HuH-7.5 (cell line): ENCODE results near the gene GOPC.

ENCODE experiments used
- DNase-seq: peaks from one replicate; pipeline ENCODE4 v3.0.0; 2011; ENCODE audit warnings: low spot score

The GOPC gene

DNA sequence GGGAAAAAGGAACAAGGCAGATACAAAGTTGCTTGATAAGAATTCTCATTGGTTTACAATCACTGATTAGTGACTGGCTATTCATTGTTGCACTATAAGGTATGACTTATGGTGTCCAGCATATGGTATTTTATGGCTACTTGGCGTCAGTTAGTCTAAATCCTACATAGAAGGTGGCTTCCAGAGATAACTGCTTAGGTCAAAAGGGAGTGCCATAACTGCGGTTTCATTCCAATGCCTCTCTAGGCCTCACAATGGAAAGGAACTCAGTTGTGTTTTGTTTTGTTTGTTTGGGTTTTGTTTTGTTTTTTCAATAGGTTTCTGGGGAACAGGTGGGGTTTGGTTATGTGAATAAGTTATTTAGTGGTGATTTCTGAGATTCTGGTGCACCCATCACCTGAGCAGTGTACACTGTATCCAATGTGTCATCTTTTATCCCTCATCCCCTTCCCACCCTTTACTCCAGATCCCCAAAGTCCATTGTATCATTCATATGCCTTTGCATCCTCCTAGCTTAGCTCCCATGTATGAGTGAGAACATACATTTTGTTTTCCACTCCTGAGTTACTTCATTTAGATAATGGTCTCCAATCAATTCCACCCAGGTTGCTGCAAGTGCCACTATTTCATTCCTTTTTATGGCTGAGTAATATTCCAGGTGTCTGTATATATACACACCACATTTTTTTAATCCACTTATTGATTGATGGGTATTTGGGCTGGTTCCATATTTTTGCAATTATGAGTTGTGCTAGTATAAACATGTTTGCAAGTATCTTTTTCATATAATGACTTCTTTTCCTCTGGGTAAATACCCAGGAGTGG is 7.0 kb downstream of the GOPC start:
- DNase-seq = no peak

DNA sequence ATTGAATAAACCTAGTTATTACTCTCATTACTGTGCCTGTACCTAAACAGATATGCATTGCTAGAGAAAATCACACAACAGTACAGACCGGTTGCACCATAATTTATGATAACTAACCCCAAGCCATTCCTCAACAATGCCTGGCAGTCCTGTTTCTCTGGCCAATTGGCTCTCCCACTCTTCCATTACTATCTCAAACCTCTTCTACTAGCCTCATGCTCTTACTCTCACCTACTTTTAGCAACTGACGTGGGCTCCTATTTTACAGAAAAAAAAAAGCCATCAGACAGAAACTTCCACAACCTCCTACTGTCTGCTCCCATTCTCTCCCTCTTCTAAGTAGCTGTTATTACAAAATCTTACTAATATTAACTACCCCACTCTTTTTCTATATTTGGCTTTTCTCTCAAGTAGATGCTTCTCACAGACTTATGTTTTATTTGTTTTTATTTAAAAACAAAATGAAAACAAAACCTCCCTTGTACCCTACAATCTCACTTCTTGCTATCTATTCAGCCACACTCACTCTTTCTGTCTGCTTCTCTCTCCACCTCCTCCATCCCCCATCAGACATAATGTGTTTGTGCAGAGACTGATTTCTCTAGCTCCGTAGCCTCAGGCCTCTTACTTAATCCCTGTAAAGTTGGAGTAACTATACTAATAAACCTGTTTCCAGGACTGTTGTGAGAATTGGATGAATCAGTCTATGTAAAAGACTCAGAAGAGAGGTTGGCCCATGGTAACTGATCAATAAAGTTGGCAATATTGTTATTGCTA is 9.1 kb downstream of the GOPC start:
- DNase-seq = no peak

DNA sequence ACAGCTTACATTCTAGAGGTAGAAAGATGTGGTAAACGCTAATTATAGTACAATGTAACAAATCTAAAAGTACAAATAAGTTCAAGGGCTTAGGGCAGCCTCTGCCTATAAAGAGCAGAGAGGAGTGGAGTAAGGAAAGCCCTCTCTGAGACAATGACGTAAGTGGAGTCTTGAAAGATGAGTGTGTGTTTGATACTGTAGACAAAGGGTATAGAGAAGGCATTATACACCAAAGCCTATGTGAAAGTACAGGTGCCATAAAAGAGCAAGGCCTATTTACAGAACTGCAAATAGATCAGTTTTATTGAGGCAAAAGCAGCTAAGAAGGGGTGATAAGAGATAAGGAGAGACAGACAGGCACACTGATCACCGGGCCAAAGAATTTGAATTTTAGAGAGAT is 10.9 kb downstream of the GOPC start:
- DNase-seq = no peak

DNA sequence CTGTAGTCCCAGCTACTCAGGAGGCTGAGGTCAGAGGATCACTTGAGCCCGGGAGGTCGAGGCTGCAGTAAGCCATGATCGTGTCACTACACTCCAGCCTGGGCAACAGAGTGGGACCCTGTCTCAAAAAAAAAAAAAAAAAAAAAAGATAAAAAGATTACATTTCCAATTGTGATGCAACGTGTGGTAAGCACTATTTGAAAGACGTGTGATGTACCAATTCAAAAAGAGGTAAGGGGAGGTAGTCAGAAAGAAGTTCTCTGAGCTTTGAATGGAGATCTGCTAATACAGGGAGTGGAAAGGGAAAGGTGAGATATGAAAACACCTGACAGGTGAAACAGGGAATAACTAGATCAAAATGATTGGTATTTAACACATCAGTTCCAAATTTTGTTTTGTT is 11.9 kb downstream of the GOPC start:
- no peak for DNase-seq

DNA sequence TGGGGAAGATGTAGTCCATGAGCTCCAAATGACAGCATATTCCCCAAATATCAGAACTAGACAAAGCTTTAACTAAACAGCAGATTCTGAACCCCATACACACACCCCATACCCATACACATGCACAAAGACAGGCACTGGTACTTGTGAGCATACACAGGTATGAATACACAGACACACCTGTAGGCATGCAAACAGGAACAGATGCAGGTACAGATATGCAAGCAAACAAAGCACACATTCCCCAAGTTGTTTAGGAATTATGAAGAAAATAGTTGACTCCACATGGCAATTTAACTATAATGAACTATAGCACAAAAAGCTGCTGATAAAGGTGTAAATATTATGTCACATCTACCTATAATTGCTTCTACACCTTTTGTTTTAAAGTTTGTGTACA is 16.7 kb downstream of the GOPC start:
- no peak for DNase-seq

DNA sequence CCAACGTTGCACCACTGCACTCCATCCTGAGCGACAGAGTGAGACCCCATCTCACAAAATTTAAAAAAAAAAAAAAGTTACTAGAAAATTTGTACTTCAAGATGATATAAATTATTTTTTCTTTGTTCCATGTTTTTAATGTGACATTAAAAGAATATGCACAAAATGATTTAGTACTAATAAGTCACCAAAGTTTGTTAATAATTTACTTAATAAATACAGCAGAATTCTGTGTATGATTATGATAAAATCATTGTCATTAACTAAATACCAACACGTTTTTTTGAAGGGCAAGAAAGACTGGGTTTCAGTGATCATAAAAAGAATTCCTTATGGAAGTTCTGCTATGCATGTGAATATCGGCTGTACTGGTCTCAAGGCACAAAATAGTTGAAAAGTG is 28.1 kb downstream of the GOPC start:
- DNase-seq = no peak

DNA sequence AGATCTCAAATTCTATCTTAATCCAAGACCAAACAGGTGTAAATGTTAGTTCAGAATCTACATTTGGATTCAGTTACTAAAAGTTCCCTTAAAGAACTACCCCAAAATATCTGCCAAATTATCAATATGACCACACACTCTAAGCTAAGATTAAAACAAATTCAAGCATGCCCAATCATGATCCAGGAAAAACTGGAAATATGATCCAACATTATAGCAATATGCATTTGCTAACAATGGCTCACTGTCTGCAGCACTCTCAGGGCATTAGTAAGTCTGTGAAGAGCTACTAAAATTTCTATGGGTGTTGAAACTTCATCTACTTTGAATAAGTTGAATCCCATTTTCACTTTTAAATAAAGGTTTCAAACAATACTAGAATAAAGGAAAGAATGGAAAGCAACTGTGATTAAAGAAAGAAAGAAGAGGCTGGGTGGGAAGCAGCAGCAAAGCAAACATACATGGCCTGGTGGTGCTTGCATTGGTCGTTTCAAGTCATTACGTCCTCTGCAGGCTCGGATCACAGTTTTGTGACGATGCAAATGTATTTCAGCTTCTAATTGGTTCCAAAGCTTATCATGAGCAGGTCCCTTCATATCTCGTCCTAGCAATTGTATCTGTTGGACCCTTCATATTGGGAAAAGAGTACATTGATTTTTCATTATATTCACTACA is 29.2 kb downstream of the GOPC start:
- DNase-seq = no peak

DNA sequence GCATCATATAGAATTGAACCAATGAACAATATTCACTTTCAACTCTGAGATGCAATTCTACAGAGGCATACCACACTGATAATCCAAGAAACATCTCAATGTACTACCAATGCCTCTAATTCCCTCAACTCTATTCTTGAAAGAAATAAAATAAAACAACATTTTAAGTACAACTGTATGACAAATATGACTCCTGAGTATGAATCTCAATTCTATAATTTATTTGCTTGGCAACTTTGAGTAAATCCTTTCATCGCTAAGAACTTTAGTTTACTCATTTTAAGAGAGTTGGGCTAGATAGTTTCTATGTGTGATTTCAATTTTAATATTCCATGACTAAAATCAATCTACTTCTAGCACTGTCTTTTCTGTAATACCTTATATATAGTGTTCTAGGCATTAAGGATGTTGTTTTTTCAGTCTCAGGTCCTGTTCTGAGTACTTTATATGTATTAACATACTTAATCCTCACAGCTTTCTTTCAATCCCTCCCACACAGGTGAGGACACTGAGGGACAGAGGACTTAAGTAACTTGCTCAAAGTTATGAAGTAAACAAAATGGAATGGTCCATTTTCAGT is 33.4 kb downstream of the GOPC start:
- DNase-seq = no peak

DNA sequence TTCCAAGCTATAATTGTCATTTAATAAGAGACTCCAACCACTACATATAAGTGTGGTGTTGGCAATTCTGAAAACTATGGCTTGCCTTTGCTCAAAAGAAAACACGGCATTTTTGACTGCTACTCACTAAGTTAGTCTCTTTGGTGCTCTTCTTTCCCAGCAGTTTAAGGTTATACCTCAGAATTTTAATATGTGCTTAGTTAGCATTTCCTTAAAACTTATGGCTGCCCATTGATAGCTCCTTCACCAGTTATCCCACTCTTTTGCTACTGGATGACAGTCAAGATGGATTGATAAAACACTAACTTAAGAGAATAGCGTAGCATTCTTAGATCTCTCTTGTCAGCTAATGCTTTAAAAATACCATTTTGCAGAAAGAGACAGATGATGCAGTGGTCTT is 34.1 kb downstream of the GOPC start:
- DNase-seq = no peak

DNA sequence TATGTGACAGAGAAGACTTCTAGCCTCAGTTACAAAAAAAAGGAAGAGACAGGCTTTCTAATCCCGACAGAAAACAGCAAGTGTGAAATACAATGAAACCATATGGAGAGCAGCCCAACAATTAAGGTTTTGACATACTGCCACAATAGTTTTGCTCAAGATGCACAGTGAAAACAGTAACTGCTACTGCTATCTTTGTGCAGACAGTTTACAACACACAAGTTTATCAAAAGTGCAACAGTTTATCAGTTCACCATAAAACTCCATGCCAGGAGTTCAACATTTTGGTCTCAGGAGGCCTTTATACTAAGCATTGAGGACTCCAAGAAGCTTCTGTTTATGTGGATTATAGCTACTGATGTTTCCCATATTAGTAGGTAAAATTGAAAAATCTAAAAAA is 37.6 kb downstream of the GOPC start:
- no peak for DNase-seq

DNA sequence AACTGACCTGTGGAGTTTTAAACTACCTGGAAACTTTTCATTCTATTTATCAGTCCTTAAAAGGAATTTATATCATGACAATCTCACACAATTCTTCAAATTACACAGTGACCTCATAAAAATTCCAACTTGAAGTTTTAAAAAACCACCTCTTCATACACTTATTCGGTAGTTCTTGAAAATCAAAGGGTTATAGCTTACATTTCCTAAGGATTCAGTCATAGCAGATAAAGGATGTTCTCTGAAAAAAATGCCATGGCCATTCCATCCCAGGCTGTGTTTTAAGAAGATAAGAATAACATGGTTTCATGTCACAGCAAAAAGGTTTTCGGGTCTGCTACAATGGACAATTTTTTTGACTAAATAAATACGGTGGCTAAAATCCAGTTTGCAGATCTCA is 41.2 kb downstream of the GOPC start:
- DNase-seq = no peak

DNA sequence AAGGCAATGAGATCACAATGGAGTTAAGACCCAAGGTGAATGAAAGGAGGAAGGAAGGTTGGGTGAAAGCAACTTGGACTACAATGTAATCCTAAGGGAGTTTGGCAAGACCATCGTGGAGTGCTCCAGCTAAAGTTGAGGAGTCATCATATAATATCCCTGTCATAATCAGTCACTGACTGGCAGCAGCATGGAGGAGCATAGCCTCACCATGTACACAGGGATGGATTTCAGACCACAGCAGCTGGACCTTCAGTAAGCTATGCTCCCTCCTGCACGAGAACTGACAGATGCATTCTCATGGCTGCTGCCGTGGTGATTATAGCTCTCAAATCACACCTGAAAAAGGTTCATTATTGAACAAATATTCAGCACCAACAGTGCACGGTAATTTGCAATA is 43.0 kb downstream of the GOPC start:
- DNase-seq = no peak

DNA sequence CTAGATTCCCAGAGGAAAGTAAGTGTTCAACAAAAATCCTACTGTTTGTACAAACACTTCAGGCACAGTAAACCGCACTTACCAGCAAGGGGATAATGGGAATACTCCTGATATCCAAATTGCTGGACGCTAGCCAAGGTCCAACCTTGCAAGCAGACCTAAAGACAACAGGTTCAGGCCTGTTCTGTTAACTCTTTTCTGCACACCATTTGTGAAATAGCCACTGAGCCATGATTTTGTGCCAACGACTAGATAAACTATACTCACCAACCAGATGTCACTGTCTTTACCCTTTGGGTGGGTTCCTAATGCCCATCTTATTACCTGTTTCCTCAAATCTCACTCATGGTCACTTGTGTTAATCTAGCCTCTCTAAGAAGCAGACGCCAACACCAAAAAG is 43.5 kb downstream of the GOPC start:
- no peak for DNase-seq

DNA sequence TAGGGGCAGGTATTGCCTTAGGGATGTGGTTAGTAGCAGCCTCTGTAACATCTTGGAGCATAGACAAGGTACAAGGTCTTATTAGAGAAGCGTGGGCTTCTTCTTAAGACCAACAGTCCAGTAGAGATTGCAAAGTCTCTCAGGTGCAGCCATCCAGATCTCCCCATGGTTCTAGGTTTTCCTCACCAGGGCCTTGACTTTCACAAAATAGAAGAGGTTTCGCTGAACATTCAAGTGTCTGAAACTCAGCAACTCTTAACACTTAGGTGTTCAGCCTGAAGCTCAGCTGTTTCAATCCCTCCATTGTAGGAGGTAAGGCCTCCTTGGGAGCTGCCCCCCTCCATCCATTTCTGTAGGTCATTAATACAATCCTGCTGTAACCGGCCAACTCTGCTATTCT is 44.4 kb downstream of the GOPC start:
- DNase-seq = no peak

DNA sequence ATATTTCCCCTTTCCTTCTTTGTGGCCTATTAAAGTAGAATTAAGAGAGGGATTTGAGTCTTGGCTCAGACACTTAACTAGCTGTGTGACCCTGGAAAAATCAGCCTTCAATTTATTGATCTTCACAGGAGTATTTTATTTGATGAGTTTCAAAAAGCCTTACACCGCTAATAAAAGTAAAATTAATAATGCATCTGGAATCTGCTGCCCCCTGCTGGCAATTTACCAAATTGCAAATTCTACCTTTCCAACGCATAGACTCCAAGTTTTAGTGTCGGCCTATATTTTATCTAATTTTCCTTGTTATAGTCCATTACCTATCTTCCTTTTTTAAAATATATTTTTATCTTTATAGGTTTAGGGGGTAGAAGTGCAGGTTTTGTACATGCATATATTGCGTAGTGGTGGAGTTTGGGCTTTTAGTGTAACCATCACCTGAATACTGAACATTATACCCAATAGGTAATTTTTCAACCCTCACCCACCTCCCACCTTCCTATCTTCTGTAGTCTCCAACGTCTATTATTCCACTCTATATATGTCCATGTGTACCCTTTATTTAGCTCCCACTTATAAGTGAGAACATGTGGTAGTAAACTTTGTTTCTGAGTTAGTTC is 46.3 kb downstream of the GOPC start:
- no peak for DNase-seq

DNA sequence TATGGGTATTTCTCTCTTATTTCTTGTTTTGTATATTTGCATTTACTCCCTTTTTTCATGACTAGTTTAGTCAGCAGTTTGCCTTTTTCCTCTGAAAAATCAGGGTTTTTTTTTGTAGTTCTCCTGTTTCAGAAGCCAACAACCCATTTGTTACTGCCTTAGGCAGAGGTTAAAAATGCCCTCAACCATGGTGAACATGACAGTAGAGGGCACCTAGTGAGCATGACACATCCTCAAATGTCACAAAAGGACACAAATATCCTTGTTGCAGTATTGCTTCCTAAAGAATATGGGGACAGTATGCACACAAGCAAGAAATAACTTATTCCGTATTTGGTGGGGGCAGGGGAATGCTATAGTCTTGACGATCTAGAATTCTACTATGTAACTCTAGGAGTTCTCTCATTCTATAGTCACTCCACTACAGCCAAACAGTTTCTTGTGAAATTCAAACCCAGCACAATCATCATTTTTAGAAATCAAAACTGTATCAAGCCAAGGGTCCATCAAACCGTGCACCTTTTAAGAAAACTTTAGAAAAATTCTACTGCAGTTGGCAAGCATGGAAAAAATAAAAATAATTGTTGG is 47.0 kb downstream of the GOPC start:
- DNase-seq = no peak

DNA sequence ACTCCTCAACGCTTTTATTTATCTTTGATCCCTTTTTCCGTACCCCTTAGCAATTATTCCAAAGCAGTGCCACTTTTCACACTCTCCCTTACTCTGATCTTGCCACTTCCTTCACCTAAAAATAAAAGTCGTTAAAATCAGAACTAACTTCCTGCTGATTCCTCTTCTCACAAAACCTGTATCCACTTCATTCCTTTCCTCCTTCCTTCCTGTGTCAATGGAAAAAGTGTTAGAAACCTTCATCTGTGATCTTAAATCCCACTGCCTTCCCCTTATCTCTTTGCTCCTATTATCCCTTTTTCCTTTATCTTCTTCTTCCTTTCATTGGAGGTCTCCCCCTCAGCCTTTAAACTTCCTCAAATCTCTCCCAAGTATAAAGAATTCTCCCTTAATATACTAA is 49.2 kb downstream of the GOPC start:
- no peak for DNase-seq

DNA sequence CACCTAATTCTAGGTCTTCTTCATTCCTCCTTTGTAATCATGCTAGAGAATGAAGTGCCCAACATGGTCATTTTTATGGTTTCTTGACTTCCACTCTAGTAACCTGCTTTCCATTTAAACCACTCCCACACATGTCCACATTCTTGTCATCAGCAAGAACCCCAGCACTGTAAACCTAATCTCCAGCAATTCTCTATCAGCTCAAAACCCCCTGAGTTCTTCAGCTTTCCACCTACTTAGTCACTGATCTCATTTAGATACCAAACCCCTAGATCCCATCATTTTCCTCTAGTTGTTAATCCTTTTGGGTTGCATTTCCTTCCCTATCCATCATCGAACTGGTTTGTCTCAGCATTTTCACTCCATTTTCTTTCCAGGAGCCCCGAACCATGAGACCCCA is 49.7 kb downstream of the GOPC start:
- no peak for DNase-seq

DNA sequence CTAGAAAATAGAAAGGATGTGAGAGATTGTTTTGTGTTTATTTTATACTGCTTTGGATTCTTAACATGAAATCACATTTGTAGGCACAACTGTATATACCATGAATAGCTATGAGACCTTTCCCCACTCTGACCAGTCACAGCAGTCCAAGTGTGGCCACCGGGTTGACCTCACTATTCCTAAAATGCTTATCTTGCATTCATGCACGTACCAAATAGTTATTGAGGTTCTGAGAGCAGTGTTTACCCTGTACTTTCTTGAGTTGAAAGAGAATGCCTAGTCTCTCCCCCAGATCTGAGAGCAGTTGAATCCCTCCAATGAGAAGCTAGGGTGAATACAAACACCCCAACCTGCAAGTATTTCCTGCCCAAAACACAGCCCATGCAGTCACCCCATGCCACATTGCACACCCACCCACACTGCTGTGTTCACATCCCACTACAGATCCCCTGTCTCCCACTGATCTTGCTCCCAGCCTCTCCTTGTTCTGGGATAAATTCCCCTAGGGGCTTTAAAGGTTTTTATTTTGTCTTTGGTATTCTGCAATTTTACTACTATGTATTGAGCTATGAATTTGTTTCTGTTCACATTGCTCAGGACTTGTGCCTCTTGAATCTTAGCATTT is 51.6 kb downstream of the GOPC start:
- no peak for DNase-seq

DNA sequence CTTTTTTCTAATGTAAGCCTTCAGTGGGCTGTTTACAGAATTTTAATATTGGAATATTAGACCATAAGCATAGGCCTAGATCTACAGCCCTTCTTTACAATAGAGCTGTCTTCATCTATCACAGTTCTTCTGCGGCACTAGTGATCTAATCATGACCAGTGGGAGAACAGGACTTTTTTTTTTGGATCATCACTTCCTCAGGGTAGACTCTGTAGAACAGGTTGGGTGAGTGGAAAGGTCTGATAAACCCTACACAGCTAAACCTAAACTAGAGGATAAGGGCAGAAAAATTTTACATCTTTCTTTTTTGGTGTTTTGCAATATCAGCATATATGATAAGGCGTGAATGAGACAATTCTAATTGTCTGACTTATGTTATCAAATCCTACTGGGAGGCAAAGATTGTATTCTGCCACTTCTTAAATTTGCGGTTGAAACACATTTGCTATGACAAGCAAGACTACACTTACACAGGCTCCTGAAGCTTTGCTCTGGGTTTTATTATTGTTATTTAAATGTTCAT is 52.2 kb downstream of the GOPC start:
- no peak for DNase-seq

DNA sequence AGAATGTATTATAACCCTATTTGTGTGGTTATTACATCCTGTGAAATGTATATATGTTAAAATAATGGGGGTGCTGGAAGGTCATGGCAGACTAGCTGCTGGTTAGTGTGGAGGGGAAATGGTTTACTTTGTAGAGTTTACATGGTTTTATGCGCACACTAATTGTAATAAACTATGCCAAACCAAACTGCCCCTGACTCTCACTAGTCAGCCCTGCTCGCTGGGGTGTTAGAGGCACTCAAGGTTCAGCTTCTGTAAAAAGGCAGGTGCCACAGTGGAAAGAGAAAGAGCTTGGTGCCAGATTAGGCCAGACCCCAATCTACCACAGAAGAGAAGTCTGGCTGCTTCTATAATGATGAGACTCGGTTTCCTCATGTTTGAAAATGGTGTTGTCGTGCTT is 52.7 kb downstream of the GOPC start:
- no peak for DNase-seq
